HepG2 (cell line): ENCODE results near the gene GPR162. TPM values are rescaled to one million over a fixed set of nuclear protein-coding genes. Genes with fewer than 3 reads are reported as not detected.

ENCODE experiments used
- E2F2 ChIP-seq: sonication (generic); formaldehyde crosslinking; IDR thresholded peaks from 2 replicates; pipeline ENCODE4 v1.4.0; 2020; ENCODE audit warnings: missing genetic modification reagents, borderline replicate concordance
- ELF3 ChIP-seq: IDR thresholded peaks from 2 replicates; pipeline ENCODE4 v1.6.1; 2016; ENCODE audit warnings: missing genetic modification reagents, missing compliant biosample characterization
- FOXP4 ChIP-seq: sonication (generic); formaldehyde crosslinking; IDR thresholded peaks from 2 replicates; pipeline ENCODE4 v1.4.0; 2020; ENCODE audit warnings: missing genetic modification reagents
- GMEB2 ChIP-seq: IDR thresholded peaks from 2 replicates; pipeline ENCODE4 v1.6.1; 2016; ENCODE audit warnings: missing biosample characterization, missing genetic modification reagents, low read depth
- HBP1 ChIP-seq: IDR thresholded peaks from 2 replicates; pipeline ENCODE4 v1.6.1; 2016; ENCODE audit warnings: low read depth, control low read depth
- MXI1 ChIP-seq: IDR thresholded peaks from 3 replicates; pipeline ENCODE4 v1.6.1; 2012; ENCODE audit warnings: low read depth, low read length, inconsistent platforms, borderline replicate concordance
- NR3C1 ChIP-seq: sonication (generic); formaldehyde crosslinking; IDR thresholded peaks from 2 replicates; pipeline ENCODE4 v1.4.0; 2020; ENCODE audit warnings: missing genetic modification reagents
- RAD21 ChIP-seq: fragments of 450-650 bp; formaldehyde crosslinking; IDR thresholded peaks from 2 replicates; pipeline ENCODE4 v1.5.0; 2020; ENCODE audit warnings: mild to moderate bottlenecking
- REST ChIP-seq, 2 experiments: IDR thresholded peaks; 2 replicates each; pipeline ENCODE4 v1.6.1; 2011 to 2012; ENCODE audit warnings: low read length in 2 of 2, borderline replicate concordance in 1 of 2, low read depth in 1 of 2, mild to moderate bottlenecking in 1 of 2, moderate library complexity in 1 of 2
- SCMH1 ChIP-seq: sonication (generic); formaldehyde crosslinking; IDR thresholded peaks from 2 replicates; pipeline ENCODE4 v1.9.0; 2021; ENCODE audit warnings: missing genetic modification reagents, mild to moderate bottlenecking, borderline replicate concordance
- TBL1XR1 ChIP-seq: fragments of 150-350 bp; IDR thresholded peaks from 2 replicates; pipeline ENCODE4 v1.6.1; 2014; ENCODE audit warnings: borderline replicate concordance, low read length; ENCODE audit not compliant: partially characterized antibody
- THYN1 ChIP-seq: sonication (generic); formaldehyde crosslinking; IDR thresholded peaks from 2 replicates; pipeline ENCODE4 v1.8.1; 2023; ENCODE audit warnings: low read depth, mild to moderate bottlenecking, moderate library complexity, missing genetic modification reagents, borderline replicate concordance
- ZBTB26 ChIP-seq: IDR thresholded peaks from 2 replicates; pipeline ENCODE4 v1.6.1; 2016; ENCODE audit warnings: missing compliant biosample characterization, missing genetic modification reagents, borderline replicate concordance
- ZFP36 ChIP-seq: fragments of 150-350 bp; IDR thresholded peaks from 2 replicates; pipeline ENCODE4 v1.6.1; 2018; ENCODE audit warnings: borderline replicate concordance, low read length, low read depth; ENCODE audit not compliant: partially characterized antibody
- ZMYM2 ChIP-seq: sonication (generic); formaldehyde crosslinking; IDR thresholded peaks from 2 replicates; pipeline ENCODE4 v1.8.0; 2022; ENCODE audit warnings: mild to moderate bottlenecking, missing genetic modification reagents
- ZNF549 ChIP-seq: sonication (generic); formaldehyde crosslinking; IDR thresholded peaks from 2 replicates; pipeline ENCODE4 v1.5.0; 2020; ENCODE audit warnings: missing genetic modification reagents
- ZNF556 ChIP-seq: sonication (generic); formaldehyde crosslinking; IDR thresholded peaks from 2 replicates; pipeline ENCODE4 v1.4.0; 2020; ENCODE audit warnings: mild to moderate bottlenecking, missing genetic modification reagents, borderline replicate concordance
- ZNF776 ChIP-seq: sonication (generic); formaldehyde crosslinking; IDR thresholded peaks from 2 replicates; pipeline ENCODE4 v1.4.0; 2020; ENCODE audit warnings: mild to moderate bottlenecking, missing genetic modification reagents
- polyA plus RNA-seq, 8 experiments: library from polyadenylated mRNA; depleted of rRNA in 3 of 8; stranded (reverse) in 7 of 8; unstranded in 1 of 8; fragments of >200 nt; fragmentation: Illumina TruSeq in 4 of 8; extraction: Trizol in 4 of 8; gene quantifications; 2 replicates each; pipeline versions ENCODE4 v1.2.1 to v1.2.3, GENCODE V29; 2011 to 2016; ENCODE audit warnings: low read depth in 4 of 8, missing spikeins in 1 of 8, mixed read lengths in 1 of 8; ENCODE audit not compliant: insufficient read depth in 1 of 8
- total RNA-seq, 5 experiments: library from RNA; depleted of rRNA; stranded (reverse); fragments of >200 nt; fragmentation: Illumina TruSeq; extraction: Trizol; gene quantifications; 2 replicates each; pipeline ENCODE4 v1.2.3, GENCODE V29; 2016; ENCODE audit warnings: low read depth in 1 of 5

Gene GPR162
- total and polyA plus RNA-seq, 2 of the 13 experiments (the other 11 are each of a cell fraction or from before 2014, with no cell fraction given), result 0.08 TPM; not detected in 1

GRCh38 chr12:6866920-6867412, 45.3 kb downstream of the GPR162 start (continued):
- no peak for TF ChIP-seq HBP1 (CRISPR knock-in tag)
- 0 out of 2 replicates have a peak, but pooled peaks have one; percentile 15 for TF ChIP-seq ZNF556 (CRISPR knock-in tag)
- no peak for TF ChIP-seq E2F2 (CRISPR knock-in tag)
- TF ChIP-seq TBL1XR1, result no peak
- no peak for TF ChIP-seq ZNF776 (CRISPR knock-in tag)
- TF ChIP-seq MXI1, result no peak
- no peak for TF ChIP-seq SCMH1 (CRISPR knock-in tag)
- no peak for TF ChIP-seq ZFP36
- TF ChIP-seq RAD21 (CRISPR knock-in tag), result no peak
- TF ChIP-seq THYN1, result no peak
- no peak for TF ChIP-seq ZNF549 (CRISPR knock-in tag)
- TF ChIP-seq GMEB2 (CRISPR knock-in tag), result no peak
- TF ChIP-seq ELF3, result 0 out of 2 replicates have a peak, but pooled peaks have one; percentile 4
- TF ChIP-seq REST (IDR thresholded peaks at IDR 0.05; ENCODE audit: borderline replicate concordance in 1 of 2, low read depth in 1 of 2, low read length in 2 of 2), result no peak
- no peak for TF ChIP-seq NR3C1
- no peak for TF ChIP-seq ZMYM2 (CRISPR knock-in tag)
- TF ChIP-seq ZBTB26, result no peak
- TF ChIP-seq FOXP4 (CRISPR knock-in tag), result no peak
